HS-27A (cell line): ENCODE data around the gene TFPI.

Experiments
- DNase-seq: peaks from one replicate; pipeline ENCODE4 v3.0.0-alpha.2; 2012; ENCODE audit warnings: low read depth, missing footprints

TFPI gene

DNA sequence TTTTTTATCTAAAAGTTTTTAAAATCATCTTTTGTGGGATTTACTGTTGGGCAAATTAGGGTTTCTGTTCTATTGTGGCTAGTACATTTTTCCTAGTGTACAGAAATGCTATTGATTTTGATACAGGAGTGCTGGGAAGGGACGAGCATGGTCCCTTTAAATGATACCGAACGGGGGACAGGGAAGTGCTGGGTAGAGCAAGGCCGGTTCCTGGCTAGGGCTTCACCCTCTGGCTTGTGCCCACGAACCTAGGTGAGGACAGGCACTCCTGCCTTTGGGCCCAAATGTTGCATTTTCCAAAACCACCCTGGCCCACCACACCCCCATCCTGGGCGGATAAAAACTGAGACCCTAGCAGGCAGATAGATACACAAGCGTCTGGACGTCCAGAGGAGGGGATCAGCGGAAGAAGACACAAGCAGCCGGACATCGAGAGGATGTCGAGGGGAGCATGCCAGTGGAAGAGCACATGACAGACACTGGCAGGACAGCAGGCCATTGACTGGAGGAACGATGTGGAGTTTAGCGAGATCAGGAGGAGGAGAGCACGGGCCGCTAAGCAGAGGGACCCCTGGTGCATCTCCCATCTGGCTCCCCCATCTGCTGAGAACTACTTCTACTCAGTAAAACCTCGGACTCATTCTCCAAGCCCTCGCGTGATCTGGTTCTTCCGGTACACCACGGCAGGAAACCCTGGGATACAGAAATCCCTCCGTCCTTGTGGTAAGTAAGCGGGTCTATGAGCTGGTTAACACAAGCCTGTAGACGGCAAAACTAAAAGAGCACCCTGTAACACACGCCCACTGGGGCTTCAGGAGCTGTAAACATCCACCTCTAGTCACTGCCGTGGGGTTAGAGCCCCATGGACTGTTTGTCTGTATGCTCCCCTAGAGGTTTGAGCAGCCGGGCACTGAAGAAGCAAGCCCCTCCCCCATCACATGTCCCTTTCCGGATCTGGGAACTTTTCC lies 92.7 kb downstream of the TFPI start:
- DNase-seq: no peak

DNA sequence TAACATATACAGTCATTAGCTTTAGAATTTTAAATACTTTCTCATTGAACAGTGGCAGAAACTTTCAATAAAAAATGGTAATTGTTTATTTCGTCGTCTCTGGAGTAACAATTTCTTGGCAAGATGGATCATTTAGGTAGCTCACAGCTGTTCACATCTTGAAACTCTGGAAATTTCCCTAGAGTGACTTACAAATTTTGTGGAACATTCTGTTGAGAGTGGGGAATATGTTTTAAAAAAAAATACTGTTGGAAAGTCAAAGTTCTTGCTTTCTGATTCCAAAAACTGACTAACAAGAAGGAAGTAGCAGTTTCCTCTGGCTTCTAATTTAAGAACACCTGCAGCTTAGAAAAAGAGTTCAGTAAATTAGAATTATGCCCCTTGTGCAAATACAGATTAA lies 95.0 kb downstream of the TFPI start:
- DNase-seq: no peak

DNA sequence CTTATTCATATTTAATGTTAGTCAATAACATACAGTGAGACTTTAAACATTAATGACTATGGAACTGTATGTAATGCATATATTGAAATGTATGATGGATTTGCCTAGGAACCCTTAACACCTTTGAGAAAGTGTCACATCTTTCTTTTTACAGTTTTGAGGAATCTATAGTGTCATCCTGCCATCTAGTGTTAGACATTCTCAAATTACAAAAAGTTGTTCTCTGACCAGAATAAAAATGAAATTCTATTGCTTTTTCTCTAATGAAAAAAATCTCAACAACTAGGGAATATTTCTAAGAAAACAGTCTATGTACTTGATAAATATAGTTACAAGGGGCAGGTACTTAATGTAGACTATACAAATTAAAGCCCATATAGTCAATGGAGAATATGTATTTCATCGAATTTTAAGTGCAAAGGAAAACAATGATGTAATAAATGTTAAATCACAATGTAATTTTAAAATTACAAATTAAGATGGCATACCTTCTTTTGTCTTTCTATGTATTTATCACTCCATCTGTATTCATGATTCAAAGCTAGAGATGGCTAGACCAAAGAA lies 101.1 kb downstream of the TFPI start:
- DNase-seq: no peak

DNA sequence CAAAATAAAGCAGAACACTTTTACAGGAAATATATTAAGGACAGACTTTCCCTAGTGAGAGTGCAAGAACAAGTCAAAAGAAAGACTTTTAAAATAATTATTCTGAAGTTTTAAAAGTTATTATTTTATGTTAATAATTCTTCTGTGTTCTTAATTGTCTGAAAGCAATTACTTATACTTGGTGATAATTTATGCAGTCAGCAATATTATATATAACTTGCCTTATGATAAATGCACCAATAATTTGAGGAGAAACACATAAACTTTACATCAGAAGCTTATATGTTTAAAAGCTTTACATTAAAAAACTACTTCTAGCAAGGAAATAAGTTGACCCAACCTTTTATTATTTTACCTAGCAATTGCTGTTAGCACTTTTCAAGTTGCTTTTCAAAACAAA lies 102.7 kb downstream of the TFPI start:
- DNase-seq: no peak

DNA sequence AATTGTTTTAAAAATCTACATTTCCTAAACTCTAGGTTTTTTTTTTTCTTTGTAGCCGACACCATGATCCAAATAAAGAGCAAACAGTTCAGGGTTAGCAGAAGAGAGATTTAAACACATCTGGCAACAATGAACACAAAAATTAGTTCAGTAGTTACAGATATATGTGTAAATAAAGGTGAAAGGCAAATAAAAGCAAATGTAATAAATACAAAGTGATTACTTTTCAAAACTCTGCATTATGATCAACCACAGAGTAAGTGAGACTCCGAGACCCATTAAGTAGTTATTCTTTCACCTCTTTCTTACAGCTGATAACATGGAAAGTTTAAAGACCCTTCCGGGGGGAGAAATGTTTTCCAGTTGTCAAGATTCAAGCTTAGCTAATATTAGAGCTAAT lies 106.9 kb downstream of the TFPI start:
- DNase-seq: no peak

DNA sequence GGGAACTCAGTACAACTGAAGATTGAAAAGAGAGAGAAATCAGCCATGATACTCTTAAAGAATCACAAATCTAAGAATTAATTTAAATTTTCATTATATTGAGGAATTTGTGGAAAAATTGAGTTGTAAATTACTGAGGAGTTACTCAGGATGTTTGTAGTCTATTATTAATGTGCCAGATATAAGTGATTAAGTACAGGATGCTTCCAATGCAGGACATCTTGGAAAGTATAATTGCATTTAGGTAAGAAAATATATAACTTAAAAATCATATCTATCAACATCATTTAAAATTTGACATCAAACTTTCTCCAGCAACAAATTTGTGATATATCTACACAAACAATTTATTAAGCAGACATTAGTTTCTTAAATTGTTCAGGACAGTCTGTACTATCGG lies 107.5 kb downstream of the TFPI start:
- no peak for DNase-seq

DNA sequence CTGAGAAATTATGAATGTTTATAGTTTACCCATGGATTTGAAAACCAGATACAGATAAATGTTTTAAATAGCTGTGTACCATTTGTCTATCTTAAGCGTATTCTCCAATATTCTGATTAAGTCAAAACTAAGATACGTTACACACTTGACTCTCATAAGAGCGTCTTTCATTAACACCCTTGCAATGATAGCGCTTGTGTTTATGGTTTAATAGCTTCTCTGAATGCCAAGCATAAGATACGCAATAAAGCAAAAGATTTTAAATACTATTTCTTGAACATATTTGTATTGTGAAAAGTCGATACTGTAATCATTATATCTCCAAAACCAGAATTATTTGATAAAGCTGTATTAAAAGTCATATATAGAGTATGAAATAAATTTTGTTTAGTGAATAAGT lies 109.2 kb downstream of the TFPI start:
- no peak for DNase-seq

DNA sequence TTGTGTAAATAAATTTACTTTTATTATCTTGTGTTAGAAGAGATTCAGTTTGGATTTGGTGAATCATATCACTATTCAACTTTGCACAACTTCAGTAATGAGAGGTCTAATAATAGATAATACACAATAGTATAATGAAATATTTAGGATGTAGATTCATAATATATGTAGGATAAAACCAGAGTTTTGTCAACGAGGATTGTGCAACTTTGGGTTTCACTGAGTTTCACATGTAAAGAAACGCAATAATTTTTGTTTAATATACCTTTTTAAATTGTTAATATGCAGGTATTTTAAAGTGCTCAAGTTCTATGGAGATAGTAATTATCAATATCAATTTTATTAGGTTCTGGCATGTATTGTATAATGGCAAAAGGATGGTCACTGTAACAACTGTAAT lies 111.5 kb downstream of the TFPI start:
- DNase-seq: no peak

DNA sequence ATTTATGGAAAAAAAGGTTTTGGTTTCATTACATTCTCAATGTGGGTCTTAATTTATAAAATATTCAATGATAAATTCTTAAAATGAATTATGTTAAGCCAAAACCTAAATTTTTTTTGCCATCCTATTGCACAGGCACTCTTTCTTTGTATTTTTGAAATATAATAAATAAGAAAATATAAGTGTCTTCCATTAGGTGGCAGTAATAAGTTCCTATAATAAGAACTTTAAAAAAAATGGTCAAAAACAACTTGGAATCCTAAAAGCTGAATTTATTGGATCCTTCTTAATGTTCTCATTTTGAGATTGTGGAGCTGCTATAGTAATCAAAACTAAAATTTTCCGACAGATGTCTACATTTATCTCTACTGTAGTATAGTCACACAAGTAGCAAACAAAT lies 111.9 kb downstream of the TFPI start:
- no peak for DNase-seq

DNA sequence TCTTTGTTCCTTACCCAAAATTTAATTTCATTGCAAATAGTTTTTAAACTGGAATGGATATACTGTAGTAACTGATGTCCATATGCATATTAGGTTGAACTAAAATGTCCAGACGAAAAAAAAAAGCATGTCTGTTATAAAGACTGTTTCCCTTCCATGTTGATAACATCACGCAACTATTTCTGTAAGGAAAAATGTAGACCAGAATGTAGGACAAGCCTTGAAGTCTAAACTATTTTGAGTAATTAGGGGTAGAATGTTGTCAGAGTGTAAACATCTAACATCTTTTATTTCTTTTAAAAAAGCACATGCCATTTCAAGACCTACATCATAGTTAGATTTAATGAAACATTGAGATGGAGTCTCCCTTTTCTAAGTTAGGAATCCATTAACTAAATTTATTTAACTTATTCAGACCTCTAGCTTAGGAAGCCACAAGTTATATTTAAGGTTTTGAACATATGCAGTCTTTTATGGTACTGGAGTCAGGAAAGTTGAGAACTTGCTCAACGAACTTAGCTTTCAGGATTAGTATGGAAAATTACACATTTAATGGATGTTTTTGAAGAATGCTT lies 114.0 kb downstream of the TFPI start:
- DNase-seq: no peak

DNA sequence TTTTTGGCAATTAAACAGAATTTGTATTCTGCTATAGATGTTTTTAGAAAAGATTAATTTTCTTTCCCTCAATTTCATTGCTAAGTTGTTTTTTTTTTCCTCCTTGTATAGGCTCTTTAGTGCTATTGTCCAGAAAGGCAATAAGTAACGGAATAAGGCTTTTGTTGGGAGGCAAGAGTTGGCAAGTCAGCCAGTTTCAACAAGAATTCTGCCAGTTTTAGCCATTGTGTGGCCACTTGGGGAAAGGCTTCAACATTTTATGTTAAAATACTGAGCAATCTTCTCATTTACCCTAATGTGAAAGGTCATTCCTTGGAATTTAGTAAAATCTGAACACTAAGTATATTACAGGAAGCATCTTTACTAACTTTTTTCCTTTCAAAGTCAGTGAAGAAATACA lies 115.8 kb downstream of the TFPI start:
- DNase-seq: no peak

DNA sequence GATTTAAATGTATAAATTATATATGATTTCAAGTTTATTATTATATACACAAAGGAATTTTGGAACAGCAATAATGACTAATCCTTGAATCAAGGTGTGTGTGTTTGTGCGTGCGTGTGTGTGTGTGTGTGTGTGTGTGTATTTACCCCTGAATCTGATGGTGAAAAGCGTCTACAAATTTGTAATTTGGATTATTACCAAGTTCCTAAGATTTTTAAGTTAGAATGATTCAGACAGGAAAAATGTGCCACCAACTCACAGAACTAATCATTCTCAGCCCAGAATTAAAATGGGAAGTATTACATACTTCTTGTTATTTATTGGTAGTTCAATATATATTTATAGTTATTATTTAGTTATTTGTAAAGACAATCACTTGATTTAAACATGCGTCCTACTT lies 118.5 kb downstream of the TFPI start:
- DNase-seq: no peak

DNA sequence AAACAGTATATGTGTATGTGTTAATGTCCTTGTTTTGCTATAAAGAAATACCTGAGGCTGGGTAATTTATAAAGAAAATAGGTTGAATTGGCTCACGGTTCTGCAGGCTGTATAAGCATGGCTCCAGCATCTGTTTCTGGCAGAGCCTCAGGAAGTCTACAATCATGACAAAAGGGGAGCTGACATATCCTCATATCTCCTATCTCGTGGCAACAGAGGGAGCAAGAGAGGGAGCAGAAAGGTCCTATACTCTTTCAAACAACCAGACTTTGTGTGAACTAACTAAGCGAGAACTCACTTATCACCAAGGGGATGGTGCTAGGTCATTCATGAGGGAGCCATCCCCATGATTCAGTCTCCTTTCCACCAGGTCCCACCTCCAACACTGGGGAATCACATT lies 119.2 kb downstream of the TFPI start:
- DNase-seq: no peak

DNA sequence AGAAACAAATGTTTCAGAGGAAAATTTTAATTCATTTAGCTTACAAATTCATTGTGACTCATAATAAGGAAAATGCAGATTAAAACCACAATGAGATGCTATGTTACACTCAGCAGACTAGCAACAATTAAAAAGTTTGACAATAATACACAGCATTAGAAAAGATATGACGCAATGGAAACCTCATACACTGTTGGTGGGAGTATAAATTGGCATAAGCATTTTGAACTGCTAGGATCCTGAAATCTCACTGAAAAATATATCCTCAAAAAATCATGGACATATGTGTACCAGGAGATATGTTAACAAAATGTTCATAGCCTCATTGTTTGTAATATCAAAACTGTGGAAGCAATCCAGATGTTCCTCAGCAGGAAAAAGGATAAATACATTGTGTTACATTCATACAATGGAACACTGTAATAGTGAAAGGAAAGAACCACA lies 119.9 kb downstream of the TFPI start:
- no peak for DNase-seq

DNA sequence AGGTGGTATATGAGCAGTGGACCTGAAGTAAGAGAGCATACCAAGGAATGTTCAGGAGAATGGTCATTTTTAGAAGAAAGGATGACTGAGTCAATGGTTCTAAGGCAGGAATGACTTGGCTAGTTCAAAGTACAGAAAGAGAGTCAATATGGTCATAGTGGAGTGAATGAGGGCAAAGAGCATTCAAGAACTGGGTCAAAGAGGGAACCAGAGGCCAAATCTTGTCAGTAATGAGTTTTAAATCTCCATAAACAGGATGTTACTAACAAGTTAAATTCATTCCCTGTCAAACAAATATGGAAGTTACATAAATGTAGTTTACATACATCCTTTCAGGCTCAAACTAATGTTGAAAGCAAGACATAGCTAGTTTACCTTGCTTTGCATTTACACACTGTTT lies 122.3 kb downstream of the TFPI start:
- DNase-seq: no peak

DNA sequence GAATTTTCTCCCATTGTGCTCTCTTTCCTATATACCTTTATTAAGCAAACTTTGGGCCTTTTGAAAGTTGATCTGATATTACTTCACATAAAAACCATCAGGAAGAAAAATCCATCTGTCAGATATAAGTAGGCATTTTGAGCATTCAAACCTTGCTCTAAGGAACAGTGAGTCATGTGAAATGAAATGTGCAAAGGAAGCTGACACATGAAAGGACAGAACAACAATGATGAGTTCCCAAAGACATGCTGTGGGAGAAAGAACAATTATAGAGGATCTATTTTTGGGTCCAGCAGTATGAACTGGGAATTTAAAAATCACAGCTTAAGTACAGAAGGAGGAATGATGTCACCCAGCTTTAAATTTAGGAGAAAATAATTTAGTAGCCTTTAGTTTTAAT lies 124.2 kb downstream of the TFPI start:
- DNase-seq: no peak

DNA sequence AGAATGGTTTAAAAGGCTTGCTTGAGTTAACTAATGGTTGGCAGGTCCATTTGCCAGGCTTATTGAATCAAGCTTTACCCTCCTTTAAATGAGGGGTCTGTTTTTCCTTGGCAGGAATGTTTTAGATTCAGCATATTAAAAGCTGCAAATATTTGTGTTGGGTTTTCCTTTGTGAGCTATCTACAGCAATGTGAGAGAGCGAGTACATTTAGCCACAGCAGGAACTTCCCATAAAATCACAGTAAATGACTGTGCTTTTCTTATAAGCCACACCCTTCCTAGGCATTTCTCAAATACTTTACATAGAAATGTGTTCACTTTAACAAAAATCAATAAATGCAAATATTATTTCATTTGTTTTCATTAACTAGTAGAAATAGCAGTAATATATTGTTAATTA lies 130.1 kb downstream of the TFPI start:
- DNase-seq: no peak

DNA sequence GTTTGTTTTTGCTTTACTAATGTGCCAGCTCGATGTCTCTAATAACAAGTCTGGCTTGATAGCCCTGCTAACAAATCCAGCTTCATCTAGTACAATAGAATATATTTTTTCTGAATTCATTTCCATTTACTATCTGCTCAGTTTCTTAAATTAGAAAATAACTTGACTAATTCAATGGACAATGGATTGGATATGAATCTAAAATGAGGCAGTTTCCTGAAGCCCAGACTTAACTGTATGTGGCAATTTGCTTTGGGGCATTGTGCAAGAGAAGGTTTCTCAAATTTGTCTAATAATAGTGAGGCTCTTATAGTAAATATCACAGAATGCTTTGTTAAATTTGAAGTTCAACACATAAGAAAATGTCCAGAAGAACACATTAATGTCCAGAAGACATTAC lies 132.0 kb downstream of the TFPI start:
- no peak for DNase-seq

DNA sequence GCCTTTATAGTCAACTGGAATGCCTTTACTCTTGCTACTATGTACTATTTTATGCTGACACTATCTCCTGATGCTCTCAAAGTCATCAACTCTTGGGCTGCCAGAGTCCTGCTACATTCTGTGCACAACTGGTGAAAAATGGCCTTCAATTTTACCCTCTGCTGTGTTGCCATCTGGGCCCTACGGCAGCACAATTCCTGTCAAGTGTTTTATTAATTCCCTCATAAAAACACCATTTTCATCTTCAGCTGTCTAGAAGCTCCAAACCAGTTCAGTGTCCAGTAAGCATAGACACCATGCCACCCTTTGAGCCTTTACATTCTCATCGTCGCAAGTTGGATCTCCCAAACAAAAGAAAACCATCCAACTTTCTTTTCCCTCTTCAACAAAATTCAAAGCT lies 132.7 kb downstream of the TFPI start:
- no peak for DNase-seq

DNA sequence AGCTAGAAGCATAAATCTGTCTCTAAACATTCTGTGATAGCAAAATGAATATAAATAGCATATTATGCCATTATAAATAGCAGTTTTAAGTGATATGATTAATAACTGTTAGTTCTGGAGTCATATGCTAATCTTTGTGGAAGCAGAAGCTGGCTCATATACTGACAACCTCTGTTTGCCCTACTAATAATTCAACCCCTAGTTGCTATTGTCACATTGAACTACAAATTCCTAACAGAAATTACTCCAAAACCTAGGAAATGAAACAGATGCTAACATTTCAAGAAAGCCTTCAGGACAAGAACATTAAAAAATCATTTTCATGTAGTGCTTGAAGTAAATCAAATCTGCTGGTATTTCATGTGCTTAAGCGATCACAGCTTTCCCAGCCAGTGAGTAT lies 134.4 kb downstream of the TFPI start:
- DNase-seq: no peak

DNA sequence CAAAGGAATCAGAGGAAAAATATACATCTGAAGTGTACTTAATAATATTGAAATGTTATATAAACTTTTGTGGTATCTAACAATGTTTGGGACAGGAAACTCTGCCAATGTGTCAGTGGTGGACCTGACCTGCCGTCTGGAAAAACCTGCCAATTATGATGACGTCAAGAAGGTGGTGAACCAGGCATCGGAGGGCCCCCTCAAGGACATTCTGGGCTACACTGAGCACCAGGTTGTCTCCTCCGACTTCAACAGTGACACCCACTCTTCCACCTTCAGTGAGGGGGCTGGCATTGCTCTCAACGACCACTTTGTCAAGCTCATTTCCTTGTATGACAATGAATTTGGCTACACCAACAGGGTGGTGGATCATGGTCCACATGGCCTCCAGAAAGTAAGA lies 138.8 kb downstream of the TFPI start:
- no peak for DNase-seq
